ENCODE data around the gene CENPP.

Gene CENPP

GRCh38 chr9:92663951-92664350, 338.2 kb downstream of the CENPP start:
- CTCF ChIA-PET, result no interaction called here
- TF ChIP-seq HDGF (IDR thresholded peaks at IDR 0.05; ENCODE audit: borderline replicate concordance) (no peak), ZNF384 (IDR thresholded peaks at IDR 0.05) (no peak), ELF4 (IDR thresholded peaks at IDR 0.05) (no peak), L3MBTL2 (conservative IDR thresholded peaks at IDR 0.05) (no peak), FOXM1 (IDR thresholded peaks at IDR 0.05; ENCODE audit: borderline replicate concordance) (no peak), FOXK2 (IDR thresholded peaks at IDR 0.05) (no peak), NFRKB (IDR thresholded peaks at IDR 0.05) (no peak), ARNT (IDR thresholded peaks at IDR 0.05) (no peak), BHLHE40 (IDR thresholded peaks at IDR 0.05; ENCODE audit: borderline replicate concordance) (no peak), CTBP1 (IDR thresholded peaks at IDR 0.05; ENCODE audit: borderline replicate concordance) (no peak)
- no peak for DNase-seq (ENCODE audit: extremely low spot score)
- POLR2A ChIA-PET, result no interaction called here

DNA sequence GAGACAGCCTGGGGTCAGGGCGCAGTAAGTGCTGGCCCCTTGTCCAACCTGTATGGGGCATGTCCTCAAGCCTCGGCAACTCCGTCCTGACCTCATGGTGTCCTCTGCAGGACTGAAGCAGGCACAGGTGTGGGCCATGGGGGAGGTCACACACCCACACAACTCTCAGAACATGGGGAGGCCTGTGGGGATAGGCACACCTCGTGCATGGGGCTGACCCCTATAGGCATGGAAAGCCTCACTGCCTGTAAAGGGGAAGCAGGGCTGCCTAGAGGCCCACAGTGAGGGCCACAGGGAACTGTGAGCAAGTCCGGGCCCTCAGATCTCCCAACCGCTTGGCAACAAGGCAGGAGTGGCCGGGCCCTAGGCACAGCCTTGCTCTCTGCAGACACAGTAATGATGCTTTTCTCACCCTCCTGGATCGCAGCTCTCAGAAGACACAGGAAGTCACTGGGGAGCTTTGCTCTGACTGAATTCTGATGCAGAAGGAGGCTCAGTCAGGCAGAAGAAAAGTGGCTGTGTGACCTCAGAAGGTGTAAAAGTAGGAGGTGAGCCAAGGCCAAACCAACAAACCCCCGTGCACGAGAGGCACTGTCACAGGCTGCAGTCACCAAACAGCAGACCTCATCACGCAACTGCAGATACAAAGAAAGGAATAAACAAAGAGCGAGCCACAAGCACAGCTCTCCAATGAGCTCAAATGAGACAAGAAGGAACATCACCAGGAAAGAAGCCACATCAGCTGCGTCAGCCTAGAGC, 338.8 kb downstream of the CENPP start:
- TF ChIP-seq SUZ12 (IDR thresholded peaks at IDR 0.05), result no peak
- TF ChIP-seq FOXA1 (IDR thresholded peaks at IDR 0.05), result no peak
- TF ChIP-seq LEF1 (IDR thresholded peaks at IDR 0.05; ENCODE audit: borderline replicate concordance), result no peak
- TF ChIP-seq NFRKB (IDR thresholded peaks at IDR 0.05), result no peak
- no peak for TF ChIP-seq TARDBP (IDR thresholded peaks at IDR 0.05)
- TF ChIP-seq CTBP1 (IDR thresholded peaks at IDR 0.05; ENCODE audit: borderline replicate concordance), result no peak
- TF ChIP-seq ARNT (IDR thresholded peaks at IDR 0.05), result no peak
- no peak for TF ChIP-seq FOXM1 (IDR thresholded peaks at IDR 0.05; ENCODE audit: borderline replicate concordance)
- no peak for TF ChIP-seq ZNF384 (IDR thresholded peaks at IDR 0.05)
- TF ChIP-seq, protein P1, sequence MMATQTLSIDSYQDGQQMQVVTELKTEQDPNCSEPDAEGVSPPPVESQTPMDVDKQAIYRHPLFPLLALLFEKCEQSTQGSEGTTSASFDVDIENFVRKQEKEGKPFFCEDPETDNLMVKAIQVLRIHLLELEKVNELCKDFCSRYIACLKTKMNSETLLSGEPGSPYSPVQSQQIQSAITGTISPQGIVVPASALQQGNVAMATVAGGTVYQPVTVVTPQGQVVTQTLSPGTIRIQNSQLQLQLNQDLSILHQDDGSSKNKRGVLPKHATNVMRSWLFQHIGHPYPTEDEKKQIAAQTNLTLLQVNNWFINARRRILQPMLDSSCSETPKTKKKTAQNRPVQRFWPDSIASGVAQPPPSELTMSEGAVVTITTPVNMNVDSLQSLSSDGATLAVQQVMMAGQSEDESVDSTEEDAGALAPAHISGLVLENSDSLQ (IDR thresholded peaks at IDR 0.05), result no peak
- TF ChIP-seq ELF4 (IDR thresholded peaks at IDR 0.05), result no peak
- TF ChIP-seq FOXK2 (IDR thresholded peaks at IDR 0.05), result no peak
- TF ChIP-seq SP1 (IDR thresholded peaks at IDR 0.05), result no peak
- TF ChIP-seq HDGF (IDR thresholded peaks at IDR 0.05; ENCODE audit: borderline replicate concordance), result no peak
- no peak for TF ChIP-seq L3MBTL2 (conservative IDR thresholded peaks at IDR 0.05)
- TF ChIP-seq BHLHE40 (IDR thresholded peaks at IDR 0.05; ENCODE audit: borderline replicate concordance), result no peak
- DNase-seq (ENCODE audit: extremely low spot score), result no peak
- ChIA-PET CTCF (no interaction called here), POLR2A (no interaction called here)

GRCh38 chr9:92665836-92666235, 340.1 kb downstream of the CENPP start:
- no peak for DNase-seq (ENCODE audit: extremely low spot score)
- POLR2A ChIA-PET, result no interaction called here
- TF ChIP-seq SUZ12 (IDR thresholded peaks at IDR 0.05) (no peak), BHLHE40 (IDR thresholded peaks at IDR 0.05; ENCODE audit: borderline replicate concordance) (no peak)
- CTCF ChIA-PET, result no interaction called here

DNA sequence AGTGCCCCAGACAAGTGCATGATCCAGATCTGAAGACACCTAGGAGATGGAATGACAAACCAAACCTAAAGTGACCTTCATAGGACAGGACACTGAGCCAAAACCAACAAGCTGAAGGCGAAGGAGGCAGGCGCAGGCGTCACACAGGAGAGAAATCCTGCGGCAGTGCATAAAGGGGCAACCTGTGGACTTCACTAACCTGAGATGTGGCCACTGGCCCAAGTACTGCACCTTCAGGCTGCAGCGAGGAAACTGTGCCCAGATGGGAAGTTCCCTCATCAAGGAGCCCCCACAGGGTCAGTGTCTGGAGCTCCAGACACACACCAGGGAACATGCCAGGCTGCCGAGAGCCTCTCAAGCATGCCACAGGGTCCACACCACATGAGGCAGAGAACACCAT, 340.5 kb downstream of the CENPP start:
- POLR2A ChIA-PET, result no interaction called here
- TF ChIP-seq LEF1 (IDR thresholded peaks at IDR 0.05; ENCODE audit: borderline replicate concordance) (no peak), ZNF384 (IDR thresholded peaks at IDR 0.05) (no peak), SP1 (IDR thresholded peaks at IDR 0.05) (no peak), HDGF (IDR thresholded peaks at IDR 0.05; ENCODE audit: borderline replicate concordance) (no peak), FOXM1 (IDR thresholded peaks at IDR 0.05; ENCODE audit: borderline replicate concordance) (no peak), NFRKB (IDR thresholded peaks at IDR 0.05) (no peak), TARDBP (IDR thresholded peaks at IDR 0.05) (no peak), SUZ12 (IDR thresholded peaks at IDR 0.05) (no peak), ARNT (IDR thresholded peaks at IDR 0.05) (no peak), FOXA1 (IDR thresholded peaks at IDR 0.05) (no peak), ELF4 (IDR thresholded peaks at IDR 0.05) (no peak), CTBP1 (IDR thresholded peaks at IDR 0.05; ENCODE audit: borderline replicate concordance) (no peak), BHLHE40 (IDR thresholded peaks at IDR 0.05; ENCODE audit: borderline replicate concordance) (no peak)
- TF ChIP-seq, protein P1 (IDR thresholded peaks at IDR 0.05), result no peak
- CTCF ChIA-PET, result no interaction called here
- no peak for DNase-seq (ENCODE audit: extremely low spot score)

GRCh38 chr9:92666912-92667532, 341.3 kb downstream of the CENPP start:
- DNase-seq (ENCODE audit: extremely low spot score), result no peak
- CTCF ChIA-PET, result no interaction called here
- POLR2A ChIA-PET, result interaction anchor here (0.7 kb wide), 1 partner anchor 89 kb away, joined by 3 read pairs; no protein-coding TSS in a partner anchor
- no peak for TF ChIP-seq TARDBP (IDR thresholded peaks at IDR 0.05)
- no peak for TF ChIP-seq ZNF384 (IDR thresholded peaks at IDR 0.05)
- no peak for TF ChIP-seq LEF1 (IDR thresholded peaks at IDR 0.05; ENCODE audit: borderline replicate concordance)
- no peak for TF ChIP-seq NFRKB (IDR thresholded peaks at IDR 0.05)
- TF ChIP-seq FOXM1 (IDR thresholded peaks at IDR 0.05; ENCODE audit: borderline replicate concordance), result no peak
- TF ChIP-seq L3MBTL2 (conservative IDR thresholded peaks at IDR 0.05), result no peak
- TF ChIP-seq SP1 (IDR thresholded peaks at IDR 0.05), result no peak
- TF ChIP-seq HDGF (IDR thresholded peaks at IDR 0.05; ENCODE audit: borderline replicate concordance), result no peak
- no peak for TF ChIP-seq BHLHE40 (IDR thresholded peaks at IDR 0.05; ENCODE audit: borderline replicate concordance)
- TF ChIP-seq CTBP1 (IDR thresholded peaks at IDR 0.05; ENCODE audit: borderline replicate concordance), result no peak
- TF ChIP-seq FOXA1 (IDR thresholded peaks at IDR 0.05), result no peak
- no peak for TF ChIP-seq FOXK2 (IDR thresholded peaks at IDR 0.05)
- no peak for TF ChIP-seq SUZ12 (IDR thresholded peaks at IDR 0.05)
- no peak for TF ChIP-seq ARNT (IDR thresholded peaks at IDR 0.05)
- no peak for TF ChIP-seq ELF4 (IDR thresholded peaks at IDR 0.05)
- TF ChIP-seq, protein P1 (IDR thresholded peaks at IDR 0.05), result no peak
